HPDE6-E6E7 (cell line): ENCODE results near the gene POU3F2.

Experiments
- DNase-seq: peaks from one replicate; pipeline ENCODE4 v3.0.0; 2011; ENCODE audit warnings: missing footprints; ENCODE audit errors: extremely low spot score

POU3F2 gene

DNA sequence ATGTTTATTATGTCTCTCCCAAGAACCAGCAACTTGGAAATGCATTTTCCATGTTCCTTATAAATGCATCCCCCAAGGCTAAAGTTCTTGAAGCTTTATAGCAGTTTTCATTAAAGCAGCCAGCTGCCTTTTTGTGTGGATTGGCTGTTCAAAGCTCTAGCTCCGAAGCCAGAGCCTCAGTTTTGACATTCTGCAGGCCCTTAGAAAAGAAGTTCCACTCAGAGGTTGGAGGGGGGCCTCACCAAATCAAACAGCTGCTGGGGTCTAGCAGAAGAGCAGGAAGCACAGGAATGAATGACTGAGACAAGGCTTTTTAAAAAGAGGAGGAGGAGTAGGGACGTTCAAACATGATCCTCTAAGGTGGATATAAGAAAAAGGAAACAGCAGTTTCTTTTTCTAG lies 4.2 kb upstream of the POU3F2 start:
- no peak for DNase-seq

DNA sequence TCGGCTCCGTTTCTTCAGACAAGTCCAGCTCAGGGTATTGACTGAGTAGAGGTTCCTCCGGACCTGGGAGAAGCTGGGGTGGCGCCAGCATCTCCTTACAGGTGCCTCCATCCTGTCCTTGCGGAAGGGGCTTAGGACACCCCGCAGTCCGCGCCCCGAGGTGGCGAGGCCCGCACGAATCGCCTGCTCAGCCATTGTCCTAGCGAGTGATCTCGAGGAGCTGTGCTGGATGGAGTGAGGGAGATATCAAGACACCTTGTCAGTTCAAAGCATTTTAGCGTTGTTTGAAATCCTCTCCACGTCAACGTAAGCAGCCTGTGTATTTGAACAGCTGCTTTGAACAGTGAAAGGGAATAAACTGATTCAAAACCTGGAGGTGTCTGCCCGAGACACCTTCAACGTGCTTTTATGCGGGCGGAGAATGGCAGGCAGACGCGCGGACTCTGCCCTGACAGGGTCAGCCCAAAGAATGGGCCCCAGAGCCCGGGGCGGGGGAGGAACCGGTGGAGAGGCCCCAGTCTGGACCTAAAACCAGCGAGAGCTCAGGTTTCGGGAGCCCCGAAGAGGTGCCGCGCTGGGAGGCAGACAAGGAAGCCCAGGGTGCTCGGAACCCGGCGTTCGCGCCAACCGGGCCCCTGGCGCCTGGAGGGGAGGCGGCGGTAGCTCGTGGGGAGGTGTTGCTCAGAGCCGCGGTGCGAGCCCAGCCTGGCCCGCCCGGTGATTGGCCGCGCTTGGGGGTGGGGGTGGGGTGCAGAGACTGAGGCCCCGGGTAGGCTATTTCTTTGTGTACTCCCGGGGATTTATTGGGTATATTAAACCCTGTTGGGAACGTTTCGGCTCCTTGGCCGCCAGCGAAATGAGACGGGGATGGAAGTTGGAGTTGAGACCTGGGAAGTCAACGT lies 3.1 kb upstream of the POU3F2 start:
- no peak for DNase-seq

DNA sequence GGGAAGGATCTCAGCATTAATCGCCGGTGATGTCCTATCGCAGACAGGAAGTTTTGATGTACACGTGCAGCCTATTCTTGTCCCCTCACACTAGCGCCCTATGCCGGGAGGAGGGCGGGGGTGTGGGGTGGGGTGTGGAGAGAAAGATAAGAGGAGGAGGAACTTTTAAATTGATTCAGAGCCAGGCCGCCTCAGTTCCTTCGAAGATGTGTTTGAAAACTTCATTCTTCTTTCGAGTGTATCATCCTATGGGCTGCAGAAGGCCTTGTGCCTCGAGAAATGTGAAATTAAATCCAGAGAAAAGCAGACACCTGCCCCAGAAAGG lies 2.5 kb upstream of the POU3F2 start:
- no peak for DNase-seq

- DNase-seq, result no peak
Measured at GRCh38 chr6:98832284-98833056, 1.9 kb upstream of the POU3F2 start.

- no peak for DNase-seq
Measured at GRCh38 chr6:98833057-98833306, 1.4 kb upstream of the POU3F2 start.

DNA sequence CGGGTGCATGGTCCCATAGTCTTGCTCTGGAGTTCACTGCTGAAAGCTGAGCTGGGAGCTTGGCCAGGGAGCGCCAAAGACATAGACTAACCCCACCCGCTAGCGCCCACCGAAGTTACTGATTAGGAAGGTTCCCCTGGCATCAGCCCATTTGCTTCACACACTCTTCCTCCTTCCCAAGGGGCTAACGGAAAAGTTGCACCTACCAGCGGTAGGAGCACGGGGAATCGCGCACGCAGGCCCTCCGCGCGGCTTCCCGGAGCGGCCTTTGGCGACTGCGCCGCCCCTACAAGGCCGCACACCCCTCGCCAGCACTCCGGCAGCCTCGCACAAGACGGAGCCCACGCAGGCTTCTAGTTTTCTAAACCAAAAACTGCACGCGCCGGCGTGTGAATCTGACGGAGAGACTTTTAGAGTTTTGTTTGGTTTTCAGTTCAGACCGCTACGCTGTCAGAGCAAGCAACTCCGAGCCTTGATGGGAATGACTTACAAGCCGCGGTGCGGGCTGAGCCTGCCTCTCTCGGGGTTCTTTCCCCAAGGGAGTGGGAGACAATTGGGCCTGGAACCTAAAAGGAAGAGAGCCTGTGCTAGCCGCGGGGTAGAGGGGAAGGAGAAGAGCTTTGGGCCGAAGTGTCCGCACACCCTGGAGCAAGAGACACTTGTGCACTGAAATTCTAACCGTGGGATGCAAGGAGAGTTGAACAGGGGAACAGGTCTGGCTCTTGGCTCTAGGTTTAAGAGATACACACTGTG lies 891 bp upstream of the POU3F2 start:
- no peak for DNase-seq

DNA sequence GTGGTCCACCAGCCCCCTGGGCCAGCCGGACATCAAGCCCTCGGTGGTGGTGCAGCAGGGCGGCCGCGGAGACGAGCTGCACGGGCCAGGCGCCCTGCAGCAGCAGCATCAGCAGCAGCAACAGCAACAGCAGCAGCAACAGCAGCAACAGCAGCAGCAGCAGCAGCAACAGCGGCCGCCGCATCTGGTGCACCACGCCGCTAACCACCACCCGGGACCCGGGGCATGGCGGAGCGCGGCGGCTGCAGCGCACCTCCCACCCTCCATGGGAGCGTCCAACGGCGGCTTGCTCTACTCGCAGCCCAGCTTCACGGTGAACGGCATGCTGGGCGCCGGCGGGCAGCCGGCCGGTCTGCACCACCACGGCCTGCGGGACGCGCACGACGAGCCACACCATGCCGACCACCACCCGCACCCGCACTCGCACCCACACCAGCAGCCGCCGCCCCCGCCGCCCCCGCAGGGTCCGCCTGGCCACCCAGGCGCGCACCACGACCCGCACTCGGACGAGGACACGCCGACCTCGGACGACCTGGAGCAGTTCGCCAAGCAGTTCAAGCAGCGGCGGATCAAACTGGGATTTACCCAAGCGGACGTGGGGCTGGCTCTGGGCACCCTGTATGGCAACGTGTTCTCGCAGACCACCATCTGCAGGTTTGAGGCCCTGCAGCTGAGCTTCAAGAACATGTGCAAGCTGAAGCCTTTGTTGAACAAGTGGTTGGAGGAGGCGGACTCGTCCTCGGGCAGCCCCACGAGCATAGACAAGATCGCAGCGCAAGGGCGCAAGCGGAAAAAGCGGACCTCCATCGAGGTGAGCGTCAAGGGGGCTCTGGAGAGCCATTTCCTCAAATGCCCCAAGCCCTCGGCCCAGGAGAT lies 1.0 kb downstream of the POU3F2 start:
- DNase-seq, result no peak

DNA sequence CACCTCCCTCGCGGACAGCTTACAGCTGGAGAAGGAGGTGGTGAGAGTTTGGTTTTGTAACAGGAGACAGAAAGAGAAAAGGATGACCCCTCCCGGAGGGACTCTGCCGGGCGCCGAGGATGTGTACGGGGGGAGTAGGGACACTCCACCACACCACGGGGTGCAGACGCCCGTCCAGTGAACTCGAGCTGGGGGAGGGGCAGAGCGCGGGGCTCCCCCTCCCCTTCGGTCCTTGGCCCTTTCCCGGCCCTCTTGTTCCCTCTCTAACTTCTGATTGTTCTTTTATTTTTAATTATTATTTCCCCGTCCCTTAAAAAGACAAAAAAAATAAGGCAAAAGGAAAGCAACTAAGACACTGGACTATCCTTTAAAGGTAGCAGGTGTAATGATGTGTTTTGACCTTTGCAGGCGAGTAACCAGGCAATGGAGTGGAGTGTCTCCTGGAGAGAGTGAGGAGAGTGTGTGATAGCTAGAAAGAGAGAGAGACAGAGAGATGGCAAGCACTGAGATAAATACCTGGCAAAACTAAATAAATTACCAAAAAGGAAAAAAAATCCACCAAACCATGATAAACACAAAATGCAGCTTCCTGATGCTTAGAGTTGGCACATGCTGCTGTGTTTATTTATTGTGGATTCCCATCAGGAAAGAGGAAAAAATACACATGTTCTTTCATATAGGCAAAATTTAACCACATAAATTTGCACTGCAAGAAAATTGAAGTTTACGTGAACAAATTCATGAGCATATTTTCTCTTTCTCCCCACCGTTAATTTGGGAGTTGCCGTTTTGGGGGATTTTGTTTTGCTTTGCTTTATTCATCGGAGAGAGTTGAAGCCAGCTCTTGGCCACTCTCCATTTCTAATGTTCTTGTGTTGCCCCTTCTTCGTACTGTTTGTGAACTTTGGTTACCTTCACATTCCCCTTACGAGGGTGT lies 1.9 kb downstream of the POU3F2 start:
- DNase-seq, result no peak

DNA sequence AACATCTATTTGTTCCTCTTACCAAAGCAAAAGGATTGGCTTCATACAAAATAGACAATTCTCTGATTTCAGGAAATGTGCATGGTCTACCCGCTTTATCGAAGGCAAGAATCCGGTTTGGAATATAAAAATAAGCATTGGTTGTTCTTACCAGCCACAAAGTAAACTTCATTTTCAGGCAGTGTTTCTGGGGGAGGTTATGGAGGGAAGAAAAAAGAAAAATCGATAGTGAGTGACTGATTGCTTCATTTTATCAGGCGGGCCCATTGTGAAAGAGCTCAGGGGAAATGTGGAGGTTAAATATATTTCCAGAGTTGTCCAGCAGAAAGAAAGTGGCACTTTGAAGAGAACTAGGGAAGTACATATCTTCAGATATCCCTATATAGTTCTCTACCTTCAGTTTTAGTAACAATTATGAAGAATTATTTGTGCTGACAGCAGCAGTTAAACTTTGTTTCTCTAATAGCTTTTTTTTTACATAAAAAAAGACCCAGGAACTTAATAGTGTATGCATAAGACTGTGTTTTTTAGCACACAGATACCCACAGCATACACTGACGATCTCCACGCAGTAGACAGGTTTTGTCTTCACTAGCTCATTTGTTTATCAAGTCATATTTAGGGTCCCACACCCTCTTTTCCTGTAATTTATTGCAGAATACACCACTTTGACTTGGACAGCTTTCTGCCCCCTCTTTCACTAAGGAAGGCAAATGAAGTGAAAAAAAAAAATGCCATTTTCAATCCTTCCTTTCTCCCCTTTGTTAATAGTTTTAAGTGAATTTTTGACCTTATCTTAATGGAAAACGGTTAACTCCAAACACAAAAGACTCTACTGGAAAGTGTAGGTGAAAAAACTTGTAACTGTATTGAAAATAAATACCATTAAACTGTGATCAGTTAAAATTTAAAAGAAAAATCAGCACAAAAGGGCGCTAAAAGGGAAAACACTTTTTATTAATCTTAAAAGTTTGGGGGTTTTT lies 2.9 kb downstream of the POU3F2 start:
- DNase-seq, result no peak

DNA sequence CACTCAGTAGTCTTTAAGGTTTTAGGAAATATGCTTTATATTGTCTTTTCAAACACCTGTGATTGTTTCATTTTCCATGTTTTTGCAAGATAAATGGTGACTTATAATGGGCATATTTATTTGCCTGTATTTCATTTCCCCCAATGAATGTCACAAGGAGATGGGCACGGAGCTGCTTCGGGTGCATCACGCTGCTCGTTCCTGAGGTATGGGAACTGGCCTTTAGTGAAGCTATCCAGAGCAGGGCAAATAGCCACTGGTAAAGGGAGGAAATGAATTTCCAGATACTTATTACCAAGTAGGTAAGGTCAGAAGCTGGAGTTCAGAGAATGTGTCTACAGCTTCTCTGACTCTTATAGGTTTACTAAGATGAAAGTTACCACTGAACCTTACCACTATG lies 3.7 kb downstream of the POU3F2 start:
- no peak for DNase-seq

- DNase-seq, result no peak
Measured at GRCh38 chr6:98838975-98839374, 4.6 kb downstream of the POU3F2 start.

DNA sequence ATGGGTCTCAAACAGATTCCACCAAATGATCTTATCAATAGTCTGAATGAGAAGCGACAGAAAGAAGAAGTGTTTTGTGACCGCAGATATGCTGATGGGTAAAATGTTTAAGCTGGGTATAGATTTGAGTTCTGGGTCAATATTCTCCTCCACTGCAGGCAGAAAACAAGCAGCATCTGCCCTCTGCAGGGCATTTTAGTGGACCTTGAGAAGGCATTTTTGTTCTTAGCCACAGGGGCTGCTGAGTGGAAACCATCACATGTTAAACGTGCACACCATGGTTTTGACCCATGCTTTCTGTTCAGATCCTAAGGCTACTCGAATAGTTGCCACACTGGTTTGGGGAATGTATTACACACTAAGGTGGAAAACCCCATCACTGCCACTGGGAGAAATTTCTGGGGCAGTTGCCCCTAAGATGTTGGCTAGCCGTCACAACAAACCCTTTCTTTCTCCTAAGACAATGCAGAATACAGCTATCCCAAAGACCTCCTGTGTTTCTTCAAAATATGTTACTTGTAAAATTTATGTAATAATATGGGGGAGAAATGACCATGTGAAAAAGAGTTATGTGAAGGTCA lies 5.5 kb downstream of the POU3F2 start:
- DNase-seq, result no peak

DNA sequence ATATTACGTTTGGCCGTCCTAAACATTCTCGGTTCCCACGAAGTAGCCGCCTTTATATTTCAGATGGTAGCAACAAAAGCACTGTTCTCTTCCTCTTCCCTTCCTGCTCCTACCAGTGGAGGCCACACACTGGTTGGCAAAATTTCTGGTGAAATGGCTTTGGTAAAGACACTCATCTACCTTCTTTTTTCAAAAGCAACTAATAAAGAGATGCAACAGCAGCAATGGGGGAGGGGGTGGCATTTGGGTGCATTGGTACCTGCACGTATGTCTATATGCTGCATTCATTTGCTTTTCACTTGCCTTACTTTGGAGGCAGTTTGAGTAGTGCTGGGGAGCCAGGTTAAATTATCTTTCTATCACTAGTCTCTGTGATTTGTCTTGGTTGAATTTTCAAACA lies 6.0 kb downstream of the POU3F2 start:
- DNase-seq, result no peak

GRCh38 chr6:98840996-98841513 lies 6.7 kb downstream of the POU3F2 start:
- DNase-seq, result no peak

DNA sequence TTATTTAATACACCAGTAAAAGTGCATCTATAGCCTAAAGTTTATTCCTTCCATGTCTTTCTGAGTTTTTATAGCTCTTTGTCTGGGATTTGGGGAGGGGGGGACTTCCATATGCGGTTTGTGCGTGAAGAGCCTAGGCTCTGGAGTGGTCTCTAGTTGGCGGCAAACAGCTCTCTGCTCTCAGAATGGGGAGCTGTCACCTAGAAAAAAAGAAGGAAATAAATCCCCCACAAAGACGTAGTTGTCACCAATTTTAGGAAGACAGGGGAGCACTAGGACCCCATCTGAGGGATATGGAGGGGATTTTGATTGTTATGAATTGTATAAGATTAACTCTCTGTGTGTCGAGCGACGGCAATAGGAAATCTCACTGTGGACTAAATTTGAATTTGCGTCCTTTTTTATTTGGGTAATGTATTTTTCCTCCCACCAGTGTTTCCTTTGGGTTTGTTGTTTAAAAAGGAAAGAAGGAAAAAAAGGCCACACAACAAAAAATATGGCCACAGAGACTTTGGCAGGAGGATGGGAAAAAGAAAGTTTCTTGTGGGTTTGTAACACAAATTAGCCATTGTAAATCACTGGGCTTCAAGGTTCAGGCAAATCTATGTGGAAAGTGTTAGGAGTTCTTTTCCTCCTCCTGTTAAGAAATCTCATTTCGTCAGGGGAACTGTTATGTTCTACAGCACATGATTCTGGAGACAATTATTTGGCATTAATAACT lies 7.4 kb downstream of the POU3F2 start:
- DNase-seq, result no peak

DNA sequence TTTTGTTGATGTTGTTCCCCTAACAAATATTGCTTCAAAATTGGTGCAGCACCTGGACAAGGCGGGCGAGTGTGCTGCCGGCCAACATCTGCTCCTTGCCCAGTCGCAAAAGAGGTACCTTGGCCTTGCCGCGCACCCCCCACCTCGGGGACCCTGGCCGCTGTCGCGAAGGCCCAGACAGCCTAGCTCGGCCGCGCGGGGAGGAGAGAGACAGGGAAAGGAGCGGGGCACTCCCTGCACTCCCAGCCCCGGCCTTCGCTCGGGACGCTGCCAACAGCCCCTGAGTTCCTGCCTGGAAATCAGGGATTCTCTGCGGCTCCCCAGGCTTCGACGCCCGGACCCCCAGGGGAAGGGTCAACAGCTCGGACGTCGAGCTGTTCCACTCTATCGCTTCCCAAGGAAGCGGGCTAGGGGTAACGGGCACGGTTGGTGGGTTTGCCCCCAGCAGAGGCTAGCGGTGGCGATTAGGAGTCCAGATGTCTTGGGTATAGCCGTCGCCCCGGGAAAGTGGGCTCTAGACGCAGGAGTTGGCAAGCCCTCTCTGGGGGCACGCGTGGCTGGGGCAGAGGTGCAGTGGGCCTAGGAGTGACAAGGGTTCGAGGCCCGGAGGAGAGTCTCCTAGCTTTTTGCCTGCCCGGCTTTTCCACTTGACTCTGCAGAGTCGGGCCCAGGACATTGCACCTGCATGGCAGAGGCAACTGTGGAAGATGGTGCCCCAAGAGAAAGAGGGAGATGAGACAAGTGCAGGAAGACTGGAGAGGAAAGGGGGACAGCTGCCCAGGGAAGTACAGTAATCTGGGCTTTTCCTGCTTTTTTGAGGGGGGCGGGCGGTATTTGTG lies 8.2 kb downstream of the POU3F2 start:
- DNase-seq, result no peak
